Nephron (organoid): ENCODE data around the gene LCOR.
"Not testable (repeated sequence)": the region's sequence is repeated elsewhere in the genome, so short reads cannot be mapped to it uniquely, and the experiment has no call there.

Experiments
- H3K27ac Mint-ChIP-seq, 3 experiments: 2 replicates each; pipeline ENCODE4 v1.8.0; 2020; ENCODE audit warnings: mixed read lengths in 3 of 3, mild to moderate bottlenecking in 2 of 3, moderate library complexity in 1 of 3
- H3K27me3 Mint-ChIP-seq: 2 replicates; pipeline ENCODE4 v1.8.0; 2021; ENCODE audit warnings: low read depth, mild to moderate bottlenecking, moderate library complexity, mixed read lengths
- H3K36me3 Mint-ChIP-seq: 2 replicates; pipeline ENCODE4 v1.8.0; 2020; ENCODE audit warnings: low read depth, mixed read lengths
- H3K4me1 Mint-ChIP-seq: 2 replicates; pipeline ENCODE4 v1.8.0; 2020; ENCODE audit warnings: mixed read lengths
- H3K4me3 Mint-ChIP-seq, 3 experiments: 2 replicates each; pipeline ENCODE4 v1.8.0; 2020; ENCODE audit warnings: mild to moderate bottlenecking in 3 of 3, mixed read lengths in 3 of 3, moderate library complexity in 2 of 3
- H3K9me3 Mint-ChIP-seq: 2 replicates; pipeline ENCODE4 v1.8.0; 2020; ENCODE audit warnings: mixed read lengths
- TF ChIP-seq, protein P1 (sequence below), 3 experiments: fragments of 200-600 bp; sonication (generic); IDR thresholded peaks; one replicate each; pipeline ENCODE4 v1.5.0; 2021; ENCODE audit warnings: antibody characterized with exemption in 3 of 3; ENCODE audit not compliant: unreplicated experiment in 3 of 3

LCOR gene

DNA sequence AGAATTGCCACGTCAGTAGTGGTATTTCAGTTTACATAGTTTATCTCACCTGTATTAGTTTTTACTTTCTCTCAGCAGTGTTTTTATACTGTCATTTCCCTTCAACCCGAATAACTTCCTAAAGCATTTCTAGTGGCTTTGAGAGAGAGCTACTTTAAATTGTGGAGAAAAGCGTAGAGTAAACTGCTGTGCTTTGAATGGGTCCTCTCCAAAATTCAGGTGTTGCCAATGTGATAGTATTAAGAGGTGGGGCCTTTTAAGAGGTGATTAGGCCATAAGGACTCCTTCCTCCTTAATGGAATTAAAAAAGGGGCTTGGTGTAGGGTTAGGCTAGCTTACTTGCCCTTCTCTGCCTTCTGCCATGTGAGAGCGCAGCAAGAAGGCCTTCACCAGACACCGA lies 98.4 kb downstream of the LCOR start:
- Mint-ChIP-seq H3K4me1 (no peaks in the 10 kb centered on the region), H3K4me3 (no peak overlapping the region), H3K27ac (no peak overlapping the region), H3K9me3 (peaks cover 10% of the 10 kb centered on the region), H3K27me3 (no peaks in the 10 kb centered on the region), H3K36me3 (peaks cover 47% of the 10 kb centered on the region)
- TF ChIP-seq, protein P1, sequence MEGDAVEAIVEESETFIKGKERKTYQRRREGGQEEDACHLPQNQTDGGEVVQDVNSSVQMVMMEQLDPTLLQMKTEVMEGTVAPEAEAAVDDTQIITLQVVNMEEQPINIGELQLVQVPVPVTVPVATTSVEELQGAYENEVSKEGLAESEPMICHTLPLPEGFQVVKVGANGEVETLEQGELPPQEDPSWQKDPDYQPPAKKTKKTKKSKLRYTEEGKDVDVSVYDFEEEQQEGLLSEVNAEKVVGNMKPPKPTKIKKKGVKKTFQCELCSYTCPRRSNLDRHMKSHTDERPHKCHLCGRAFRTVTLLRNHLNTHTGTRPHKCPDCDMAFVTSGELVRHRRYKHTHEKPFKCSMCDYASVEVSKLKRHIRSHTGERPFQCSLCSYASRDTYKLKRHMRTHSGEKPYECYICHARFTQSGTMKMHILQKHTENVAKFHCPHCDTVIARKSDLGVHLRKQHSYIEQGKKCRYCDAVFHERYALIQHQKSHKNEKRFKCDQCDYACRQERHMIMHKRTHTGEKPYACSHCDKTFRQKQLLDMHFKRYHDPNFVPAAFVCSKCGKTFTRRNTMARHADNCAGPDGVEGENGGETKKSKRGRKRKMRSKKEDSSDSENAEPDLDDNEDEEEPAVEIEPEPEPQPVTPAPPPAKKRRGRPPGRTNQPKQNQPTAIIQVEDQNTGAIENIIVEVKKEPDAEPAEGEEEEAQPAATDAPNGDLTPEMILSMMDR (IDR thresholded peaks at IDR 0.05; ENCODE audit: unreplicated experiment in 3 of 3): no peak

DNA sequence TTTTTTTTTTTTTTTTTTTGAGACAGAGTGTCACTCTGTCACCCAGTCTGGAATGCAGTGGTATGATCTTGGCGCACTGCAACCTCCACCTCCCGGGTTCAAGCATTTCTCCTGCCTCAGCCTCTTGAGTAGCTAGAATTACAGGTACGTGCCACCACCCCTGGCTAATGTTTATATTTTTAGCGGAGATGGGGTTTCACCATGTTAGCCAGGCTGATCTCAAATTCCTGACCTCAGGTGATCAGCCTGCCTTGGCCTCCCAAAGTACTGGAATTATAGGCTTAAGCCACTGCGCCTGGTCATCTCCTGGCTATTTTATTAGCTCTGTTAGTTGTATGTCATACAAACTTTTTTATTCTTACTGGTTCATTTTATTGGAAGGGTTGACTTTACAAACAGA lies 103.0 kb downstream of the LCOR start:
- Mint-ChIP-seq H3K9me3 (peaks cover 26% of the 10 kb centered on the region), H3K4me3 (no peak overlapping the region), H3K27ac (no peak overlapping the region), H3K27me3 (no peaks in the 10 kb centered on the region), H3K4me1 (no peaks in the 10 kb centered on the region), H3K36me3 (peaks cover 50% of the 10 kb centered on the region)
- TF ChIP-seq, protein P1 (IDR thresholded peaks at IDR 0.05; ENCODE audit: unreplicated experiment in 3 of 3): no peak

DNA sequence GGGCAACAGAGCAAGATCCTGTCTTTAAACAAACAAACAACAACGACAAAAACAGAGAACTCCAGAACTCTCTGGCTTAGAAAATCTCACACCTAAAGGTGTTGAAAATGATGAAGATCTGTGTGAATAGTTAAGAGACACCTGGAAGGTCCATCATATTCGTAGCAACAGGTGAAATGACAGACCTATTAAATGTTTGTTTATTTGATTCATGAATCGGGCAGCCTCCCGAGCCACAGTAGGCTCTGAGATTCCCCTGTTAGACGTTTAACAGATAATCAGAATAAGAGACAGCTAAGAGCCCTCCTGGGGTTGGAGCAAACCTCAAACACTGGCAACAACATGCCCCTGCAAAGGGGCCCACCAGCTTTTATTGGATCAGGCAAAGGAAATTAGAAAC lies 103.7 kb downstream of the LCOR start:
- H3K27me3 Mint-ChIP-seq: no peaks in the 10 kb centered on the region
- no peak overlapping the region for H3K27ac Mint-ChIP-seq
- no peak overlapping the region for H3K4me3 Mint-ChIP-seq
- TF ChIP-seq, protein P1 (IDR thresholded peaks at IDR 0.05; ENCODE audit: unreplicated experiment in 3 of 3): no peak
- no peaks in the 10 kb centered on the region for H3K4me1 Mint-ChIP-seq
- peaks cover 51% of the 10 kb centered on the region for H3K36me3 Mint-ChIP-seq
- peaks cover 26% of the 10 kb centered on the region for H3K9me3 Mint-ChIP-seq

DNA sequence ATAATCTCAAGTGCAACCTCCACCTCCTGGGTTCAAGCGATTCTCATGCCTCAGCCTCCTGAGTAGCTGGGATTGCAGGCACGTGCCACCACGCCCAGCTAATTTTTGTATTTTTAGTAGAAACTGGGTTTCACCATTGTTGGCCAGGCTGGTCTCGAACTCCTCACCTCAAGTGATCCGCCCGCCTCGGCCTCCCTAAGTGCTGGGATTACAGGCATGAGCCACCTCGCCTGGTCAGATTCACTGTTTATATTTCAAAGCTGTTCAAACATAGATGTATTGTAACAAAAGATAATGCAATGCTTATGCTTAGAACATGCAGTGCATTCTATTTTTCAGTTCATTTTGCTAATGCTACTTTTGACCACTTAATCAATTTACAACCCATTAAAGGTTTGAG lies 111.1 kb downstream of the LCOR start:
- H3K4me1 Mint-ChIP-seq: peaks cover 10% of the 10 kb centered on the region
- H3K4me3 Mint-ChIP-seq, H3K27me3 Mint-ChIP-seq, H3K27ac Mint-ChIP-seq: not testable (repeated sequence)
- H3K36me3 Mint-ChIP-seq: peaks cover 44% of the 10 kb centered on the region
- peaks cover 16% of the 10 kb centered on the region for H3K9me3 Mint-ChIP-seq

DNA sequence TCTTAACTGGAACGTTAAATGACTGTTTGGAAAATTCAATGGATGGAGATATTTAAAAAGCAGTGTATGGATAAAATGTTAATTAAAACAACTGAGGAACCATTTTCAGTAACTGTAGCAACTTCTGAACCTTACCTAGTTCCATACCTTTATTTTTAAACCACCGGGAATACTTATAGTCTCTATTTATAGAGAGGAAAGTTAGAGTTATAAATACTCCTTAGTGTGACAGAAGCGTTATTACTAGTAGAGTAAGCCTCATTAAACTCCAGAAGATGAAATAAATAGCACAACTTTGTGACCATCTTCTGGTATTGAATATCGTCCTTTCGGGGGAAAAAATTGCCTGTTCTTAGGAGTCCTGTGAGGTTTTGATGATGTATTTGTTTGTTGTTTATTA lies 114.9 kb downstream of the LCOR start:
- Mint-ChIP-seq H3K27me3 (no peaks in the 10 kb centered on the region), H3K27ac (no peak overlapping the region), H3K4me3 (no peak overlapping the region), H3K36me3 (peaks cover 30% of the 10 kb centered on the region), H3K4me1 (peaks cover 15% of the 10 kb centered on the region), H3K9me3 (no peaks in the 10 kb centered on the region)
- TF ChIP-seq, protein P1 (IDR thresholded peaks at IDR 0.05; ENCODE audit: unreplicated experiment in 3 of 3): no peak

DNA sequence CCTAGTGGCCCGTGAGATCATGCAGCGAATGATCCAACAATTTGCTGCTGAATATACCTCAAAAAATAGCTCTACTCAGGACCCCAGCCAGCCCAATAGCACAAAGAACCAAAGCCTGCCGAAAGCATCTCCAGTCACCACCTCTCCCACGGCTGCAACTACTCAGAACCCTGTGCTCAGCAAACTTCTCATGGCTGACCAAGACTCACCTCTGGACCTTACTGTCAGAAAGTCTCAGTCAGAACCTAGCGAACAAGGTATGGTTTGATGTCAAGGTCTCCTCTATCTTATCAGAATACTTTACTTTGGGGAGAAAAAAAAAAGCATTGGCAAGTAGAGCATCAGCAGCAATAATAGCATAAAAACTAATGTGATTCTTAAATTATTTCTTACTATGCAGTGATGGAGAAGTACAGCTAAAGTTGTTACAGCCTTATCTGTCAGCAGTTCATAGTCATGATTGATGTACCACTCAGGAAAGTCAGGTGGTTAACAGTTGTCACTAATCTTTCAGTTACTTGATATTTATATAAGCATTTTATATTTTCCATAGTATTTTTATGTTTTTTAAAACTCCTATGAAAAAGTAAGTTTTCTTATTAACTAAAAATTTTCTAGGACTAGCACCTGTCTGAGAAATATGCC lies 117.1 kb downstream of the LCOR start:
- Mint-ChIP-seq H3K4me3 (no peak overlapping the region), H3K27me3 (no peaks in the 10 kb centered on the region), H3K27ac (no peak overlapping the region), H3K9me3 (no peaks in the 10 kb centered on the region), H3K36me3 (peaks cover 25% of the 10 kb centered on the region), H3K4me1 (peaks cover 15% of the 10 kb centered on the region)
- TF ChIP-seq, protein P1 (IDR thresholded peaks at IDR 0.05; ENCODE audit: unreplicated experiment in 3 of 3): no peak
